HUES48 (cell line): Measurements from ENCODE around the gene DNMBP.

ENCODE experiments used
- H3K27ac ChIP-seq: one replicate; pipeline ENCODE4 v1.7.0; 2013; ENCODE audit warnings: low read depth, low read length, inconsistent platforms
- H3K27me3 ChIP-seq: 2 replicates; pipeline ENCODE4 v1.6.1; 2013; ENCODE audit warnings: mild to moderate bottlenecking, low read length; ENCODE audit not compliant: control insufficient read depth, insufficient read depth
- H3K36me3 ChIP-seq: 2 replicates; pipeline ENCODE4 v1.6.1; 2013; ENCODE audit warnings: low read length; ENCODE audit not compliant: control insufficient read depth, insufficient read depth
- H3K4me1 ChIP-seq: 2 replicates; pipeline ENCODE4 v1.6.1; 2013; ENCODE audit warnings: mild to moderate bottlenecking, low read length; ENCODE audit not compliant: control insufficient read depth, insufficient read depth
- H3K4me3 ChIP-seq: 2 replicates; pipeline ENCODE4 v1.5.1; 2013; ENCODE audit warnings: mild to moderate bottlenecking, low read depth, low read length
- H3K9ac ChIP-seq: 2 replicates; pipeline ENCODE4 v1.6.1; 2013; ENCODE audit warnings: mild to moderate bottlenecking, low read depth, low read length, moderate library complexity
- H3K9me3 ChIP-seq: 2 replicates; pipeline ENCODE4 v1.6.1; 2013; ENCODE audit warnings: low read length; ENCODE audit not compliant: control insufficient read depth, insufficient read depth

DNMBP gene

DNA sequence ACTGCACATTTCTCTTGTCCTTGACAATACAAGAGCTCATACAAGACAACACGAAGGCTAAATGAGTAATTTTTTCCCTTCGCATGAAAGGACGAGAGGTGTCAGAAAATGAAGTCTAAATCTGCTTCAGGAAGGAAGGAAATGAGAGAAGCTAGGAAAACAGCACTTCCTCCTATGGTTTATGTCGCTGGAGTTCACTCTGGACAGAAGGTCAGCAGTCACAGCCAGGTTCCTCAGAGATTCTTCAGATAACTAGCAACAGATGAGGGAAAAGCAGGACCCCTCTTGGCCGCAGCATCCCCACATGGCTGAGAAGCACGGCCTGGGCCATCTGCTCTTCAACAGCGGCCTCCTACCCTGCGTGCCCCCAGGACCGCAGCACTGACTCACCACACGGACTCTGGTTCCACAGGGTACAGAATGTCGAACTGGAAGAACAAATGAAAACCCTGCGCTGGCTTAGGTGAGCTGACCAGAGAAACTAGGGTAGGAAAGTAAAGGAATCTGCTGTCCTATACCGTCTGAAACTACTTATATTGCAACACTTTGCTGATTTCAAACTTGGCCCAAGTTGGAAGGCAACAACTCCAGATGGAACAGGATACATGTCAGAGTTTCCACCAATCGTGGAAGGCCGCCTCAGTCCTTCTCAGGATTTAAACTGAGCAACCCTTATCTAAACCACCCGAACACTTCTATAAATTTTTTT lies 26.3 kb downstream of the DNMBP start:
- no peak overlapping the region for H3K27ac ChIP-seq
- no peaks in the 10 kb centered on the region for H3K9me3 ChIP-seq
- H3K9ac ChIP-seq: no peak overlapping the region

GRCh38 chr10:99982728-99983127 lies 27.0 kb downstream of the DNMBP start:
- Histone ChIP-seq H3K9ac (no peak overlapping the region), H3K36me3 (no peaks in the 10 kb centered on the region), H3K9me3 (no peaks in the 10 kb centered on the region), H3K27me3 (no peaks in the 10 kb centered on the region), H3K27ac (no peak overlapping the region), H3K4me3 (no peak overlapping the region), H3K4me1 (peaks cover 4% of the 10 kb centered on the region; the same call in 1 of the 2 replicates)

More for the DNA sequence above, 26.3 kb downstream of the DNMBP start:
- Histone ChIP-seq H3K27me3 (no peaks in the 10 kb centered on the region), H3K36me3 (no peaks in the 10 kb centered on the region), H3K4me1 (no peaks in the 10 kb centered on the region), H3K4me3 (no peak overlapping the region)

- Histone ChIP-seq H3K9ac (no peak overlapping the region), H3K4me1 (peaks cover 6% of the 10 kb centered on the region; the same call in 1 of the 2 replicates), H3K36me3 (no peaks in the 10 kb centered on the region), H3K4me3 (no peak overlapping the region), H3K27me3 (no peaks in the 10 kb centered on the region), H3K27ac (no peak overlapping the region), H3K9me3 (no peaks in the 10 kb centered on the region)
These were observed 28.1 kb downstream of the DNMBP start for GRCh38 chr10:99981581-99982199.

GRCh38 chr10:99979066-99979685 lies 30.6 kb downstream of the DNMBP start:
- H3K4me1 ChIP-seq: peaks cover 6% of the 10 kb centered on the region; the same call in 1 of the 2 replicates
- H3K9me3 ChIP-seq: no peaks in the 10 kb centered on the region
- no peak overlapping the region for H3K9ac ChIP-seq
- H3K36me3 ChIP-seq: no peaks in the 10 kb centered on the region
- no peaks in the 10 kb centered on the region for H3K27me3 ChIP-seq
- H3K27ac ChIP-seq: peak overlapping the region; percentile 67
- no peak overlapping the region for H3K4me3 ChIP-seq

DNA sequence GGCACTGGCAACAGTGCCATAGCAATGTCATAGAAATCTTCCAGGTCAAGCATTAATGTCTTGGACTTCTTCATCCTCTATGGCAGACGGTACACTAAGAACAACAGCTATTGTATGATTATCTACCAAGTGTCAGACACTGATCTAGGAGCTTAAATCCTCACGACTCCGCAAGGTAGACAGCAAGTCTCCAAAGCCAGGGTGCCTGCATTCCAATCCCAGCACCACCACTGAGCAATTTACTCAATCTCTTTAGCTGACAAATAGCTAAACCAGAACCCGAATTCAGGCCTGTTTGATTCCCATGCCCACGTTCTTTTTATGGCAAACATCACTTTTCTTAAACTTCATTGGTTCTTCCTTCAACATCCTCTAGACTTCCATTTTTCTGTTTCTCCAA lies 31.8 kb downstream of the DNMBP start:
- Histone ChIP-seq H3K27ac (peak overlapping the region; percentile 75), H3K4me3 (no peak overlapping the region), H3K9ac (no peak overlapping the region), H3K9me3 (no peaks in the 10 kb centered on the region), H3K27me3 (no peaks in the 10 kb centered on the region), H3K36me3 (no peaks in the 10 kb centered on the region), H3K4me1 (peaks cover 6% of the 10 kb centered on the region; the same call in 1 of the 2 replicates)

DNA sequence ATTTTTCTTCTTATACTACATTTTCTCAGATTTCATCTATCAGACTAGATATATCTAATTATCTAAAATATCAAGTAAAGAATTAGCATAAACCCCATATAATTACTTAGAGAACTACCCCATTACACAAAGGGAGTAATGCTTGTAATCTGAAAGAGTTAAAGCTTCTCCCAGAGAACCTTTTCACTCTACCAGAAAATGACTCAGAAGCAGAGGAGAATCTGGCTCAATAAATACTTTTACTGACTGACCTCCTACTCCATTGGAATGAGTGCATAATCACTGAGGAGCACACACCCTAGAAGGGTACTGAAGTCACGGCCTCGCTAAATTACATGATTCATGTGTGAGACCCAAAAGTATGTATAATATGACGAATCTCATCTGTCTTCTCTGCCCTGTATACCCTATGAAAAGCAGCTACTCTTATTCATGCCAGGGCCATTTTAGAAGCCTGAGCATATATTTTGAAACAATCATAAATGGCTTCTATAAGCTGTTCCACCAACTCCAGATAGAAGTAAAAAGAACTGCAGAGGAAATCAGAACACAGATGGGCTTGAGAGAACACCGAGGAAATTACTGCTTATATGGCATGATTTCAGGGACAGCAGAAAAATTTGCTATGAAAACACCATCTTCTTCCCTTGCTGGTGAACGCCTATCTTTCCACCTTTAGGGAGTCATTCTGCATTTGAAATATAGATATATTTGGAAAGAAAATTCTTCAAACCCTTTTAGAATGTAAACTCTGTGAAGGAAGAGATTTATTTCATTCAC lies 32.7 kb downstream of the DNMBP start:
- H3K36me3 ChIP-seq: no peaks in the 10 kb centered on the region
- peak overlapping the region; percentile 75 for H3K27ac ChIP-seq
- no peak overlapping the region for H3K9ac ChIP-seq
- H3K27me3 ChIP-seq: no peaks in the 10 kb centered on the region
- H3K4me1 ChIP-seq: peaks cover 6% of the 10 kb centered on the region; the same call in 1 of the 2 replicates
- no peaks in the 10 kb centered on the region for H3K9me3 ChIP-seq
- no peak overlapping the region for H3K4me3 ChIP-seq

DNA sequence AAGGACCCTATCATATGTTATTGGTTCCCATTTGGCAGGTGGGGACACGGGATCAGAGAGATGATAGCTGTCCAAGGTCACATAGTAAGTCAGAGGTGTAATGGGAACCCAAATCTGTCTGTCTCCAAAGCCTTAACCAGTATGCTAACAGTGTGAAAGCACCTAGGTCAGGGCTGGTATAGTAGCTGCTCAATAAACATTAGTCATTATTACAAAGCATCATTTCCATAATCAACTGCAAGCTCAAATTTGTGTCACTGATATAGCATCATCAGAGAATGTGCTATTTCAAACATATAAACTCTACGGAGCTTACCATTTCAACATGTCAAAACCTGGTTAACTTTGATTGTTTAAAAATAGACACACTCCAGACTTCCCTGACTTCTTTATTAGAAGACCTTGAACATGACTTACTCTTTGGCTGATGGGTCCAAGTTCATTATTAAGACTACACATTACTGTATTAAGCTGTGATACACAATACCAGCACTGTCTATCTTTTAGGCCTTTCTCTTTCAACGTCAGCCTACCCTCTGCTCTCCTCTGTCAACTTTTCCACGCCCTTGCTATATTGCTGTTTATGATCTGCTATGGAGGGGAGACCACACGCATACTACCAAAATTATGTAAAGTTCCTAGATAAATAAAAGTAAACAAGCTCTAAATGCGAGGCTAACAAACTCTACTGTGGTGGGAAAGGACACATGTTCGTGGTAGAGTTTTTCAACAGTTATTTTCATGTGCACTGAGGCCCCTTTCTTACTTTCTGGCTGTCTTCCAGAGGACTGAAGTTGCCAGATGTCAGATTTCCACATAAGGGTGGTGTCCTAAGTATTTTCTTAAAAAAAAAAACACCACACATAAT lies 33.6 kb downstream of the DNMBP start:
- H3K4me3 ChIP-seq: no peak overlapping the region
- no peak overlapping the region for H3K9ac ChIP-seq
- no peaks in the 10 kb centered on the region for H3K27me3 ChIP-seq
- H3K36me3 ChIP-seq: no peaks in the 10 kb centered on the region
- H3K4me1 ChIP-seq: peaks cover 6% of the 10 kb centered on the region; the same call in 1 of the 2 replicates
- H3K27ac ChIP-seq: peak overlapping the region; percentile 75
- no peaks in the 10 kb centered on the region for H3K9me3 ChIP-seq

- Histone ChIP-seq H3K9me3 (no peaks in the 10 kb centered on the region), H3K27ac (no peak overlapping the region), H3K9ac (no peak overlapping the region)
These were observed 34.5 kb downstream of the DNMBP start for GRCh38 chr10:99975106-99975829.

GRCh38 chr10:99973190-99973589 lies 36.6 kb downstream of the DNMBP start:
- Histone ChIP-seq H3K27ac (no peak overlapping the region), H3K9ac (no peak overlapping the region), H3K9me3 (no peaks in the 10 kb centered on the region), H3K27me3 (no peaks in the 10 kb centered on the region), H3K4me3 (no peak overlapping the region), H3K36me3 (no peaks in the 10 kb centered on the region), H3K4me1 (peaks cover 6% of the 10 kb centered on the region; the same call in 1 of the 2 replicates)

More at GRCh38 chr10:99975106-99975829, 34.5 kb downstream of the DNMBP start:
- no peaks in the 10 kb centered on the region for H3K36me3 ChIP-seq
- no peaks in the 10 kb centered on the region for H3K27me3 ChIP-seq
- H3K4me1 ChIP-seq: peaks cover 6% of the 10 kb centered on the region; the same call in 1 of the 2 replicates
- H3K4me3 ChIP-seq: no peak overlapping the region
